ENCODE measurements around the gene ROM1. TPM values are rescaled to one million over a fixed set of nuclear protein-coding genes. Genes with fewer than 3 reads are reported as not detected.

ROM1 gene
- polyA plus RNA-seq, 3 donors, result 0.51 to 1.4 (median 0.75) TPM

GRCh38 chr11:62578541-62578940 is 34.5 kb upstream of the ROM1 start:
- peaks cover 44 to 64% of the 10 kb centered on the region in 2 donors for H3K36me3 ChIP-seq (replicated peaks in 1 of 2; ENCODE audit: control insufficient read depth in 1 of 2, insufficient read depth in 2 of 2, low read length in 2 of 2)
- H3K27me3 Mint-ChIP-seq (ENCODE audit: low read depth in 3 of 3), result no peaks in the 10 kb centered on the region
- peaks cover 22% of the 10 kb centered on the region for H3K79me2 ChIP-seq (ENCODE audit: insufficient read depth, low read length)
- H3K9me3 ChIP-seq (replicated peaks in 1 of 2; ENCODE audit: control insufficient read depth in 1 of 2, insufficient read depth in 1 of 2, low read length in 2 of 2), result no peaks in the 10 kb centered on the region
- no peak for DNase-seq
- H3K9me3 Mint-ChIP-seq, result peaks cover 0 to 2% (median 0%) of the 10 kb centered on the region in 7 donors
- no peak overlapping the region for H3K4me3 ChIP-seq (replicated peaks in 1 of 3; ENCODE audit: low read depth in 2 of 3, low read length in 3 of 3)
- no peak overlapping the region for H3K9ac ChIP-seq (ENCODE audit: insufficient read depth, low read length, poor library complexity, severe bottlenecking)
- H3K27ac Mint-ChIP-seq, result peak overlapping the region in 1 of 7 donors; percentile 63
- peaks cover 40 to 68% of the 10 kb centered on the region in 2 donors for H3K36me3 Mint-ChIP-seq
- H3K4me2 ChIP-seq (replicated peaks; ENCODE audit: extremely low read depth, low read length, poor library complexity, severe bottlenecking), result no peak overlapping the region
- 94% methylated on average over 8 of the region's 11 CpGs for WGBS (ENCODE audit: insufficient coverage)
- H3K27ac ChIP-seq (ENCODE audit: low read depth in 1 of 2, low read length in 2 of 2), result no peak overlapping the region
- H3K4me1 ChIP-seq (ENCODE audit: control insufficient read depth in 1 of 2, insufficient read depth in 2 of 2, low read length in 2 of 2), result peaks cover 14 to 18% of the 10 kb centered on the region in 2 donors
- no peak for TF ChIP-seq CTCF (IDR thresholded peaks at IDR 0.05)
- no peaks in the 10 kb centered on the region for H3K27me3 ChIP-seq (ENCODE audit: control insufficient read depth in 2 of 2, insufficient read depth in 2 of 2, low read length in 2 of 2)
- intact Hi-C loops (cut with micrococcal nuclease), result no loop called here
- H3K4me3 Mint-ChIP-seq, result no peak overlapping the region
- H3K4me1 Mint-ChIP-seq, result peaks cover 16% of the 10 kb centered on the region
- H4K20me1 ChIP-seq (ENCODE audit: insufficient read depth, low read length), result no peaks in the 10 kb centered on the region
- no peak overlapping the region for H2AFZ ChIP-seq (ENCODE audit: insufficient read depth, low read depth, low read length, poor library complexity, severe bottlenecking)

- Mint-ChIP-seq H3K9me3 (peaks cover 0 to 2% (median 0%) of the 10 kb centered on the region in 7 donors), H3K27ac (no peak overlapping the region), H3K4me1 (peaks cover 16% of the 10 kb centered on the region), H3K4me3 (no peak overlapping the region), H3K36me3 (peaks cover 43 to 70% of the 10 kb centered on the region in 2 donors), H3K27me3 (ENCODE audit: low read depth in 3 of 3) (no peaks in the 10 kb centered on the region)
- no peaks in the 10 kb centered on the region for H3K27me3 ChIP-seq (ENCODE audit: control insufficient read depth in 2 of 2, insufficient read depth in 2 of 2, low read length in 2 of 2)
- peaks cover 13 to 16% of the 10 kb centered on the region in 2 donors for H3K4me1 ChIP-seq (ENCODE audit: control insufficient read depth in 1 of 2, insufficient read depth in 2 of 2, low read length in 2 of 2)
- no peaks in the 10 kb centered on the region for H4K20me1 ChIP-seq (ENCODE audit: insufficient read depth, low read length)
- no peak overlapping the region for H3K4me3 ChIP-seq (replicated peaks in 1 of 3; ENCODE audit: low read depth in 2 of 3, low read length in 3 of 3)
- no peak for TF ChIP-seq CTCF (IDR thresholded peaks at IDR 0.05)
- WGBS (ENCODE audit: insufficient coverage), result no CpG with 5 or more reads among the region's 2 CpGs
- no peaks in the 10 kb centered on the region for H3K9me3 ChIP-seq (replicated peaks in 1 of 2; ENCODE audit: control insufficient read depth in 1 of 2, insufficient read depth in 1 of 2, low read length in 2 of 2)
- intact Hi-C loops (cut with micrococcal nuclease), result no loop called here
- peaks cover 44 to 68% of the 10 kb centered on the region in 2 donors for H3K36me3 ChIP-seq (replicated peaks in 1 of 2; ENCODE audit: control insufficient read depth in 1 of 2, insufficient read depth in 2 of 2, low read length in 2 of 2)
- H2AFZ ChIP-seq (ENCODE audit: insufficient read depth, low read depth, low read length, poor library complexity, severe bottlenecking), result no peak overlapping the region
- H3K4me2 ChIP-seq (replicated peaks; ENCODE audit: extremely low read depth, low read length, poor library complexity, severe bottlenecking), result no peak overlapping the region
- no peak overlapping the region for H3K9ac ChIP-seq (ENCODE audit: insufficient read depth, low read length, poor library complexity, severe bottlenecking)
- no peak overlapping the region for H3K27ac ChIP-seq (ENCODE audit: low read depth in 1 of 2, low read length in 2 of 2)
- DNase-seq, result no peak
- H3K79me2 ChIP-seq (ENCODE audit: insufficient read depth, low read length), result peaks cover 20% of the 10 kb centered on the region
Measured at GRCh38 chr11:62579252-62579651, 33.8 kb upstream of the ROM1 start.

All from CD14-positive monocyte (primary cell).